ENCODE measurements around the gene CPLX1. TPM values are rescaled to one million over a fixed set of nuclear protein-coding genes. Genes with fewer than 3 reads are reported as not detected.

The CPLX1 gene
- total RNA-seq, 1 donor from 2014 or later, result 115 TPM

DNA sequence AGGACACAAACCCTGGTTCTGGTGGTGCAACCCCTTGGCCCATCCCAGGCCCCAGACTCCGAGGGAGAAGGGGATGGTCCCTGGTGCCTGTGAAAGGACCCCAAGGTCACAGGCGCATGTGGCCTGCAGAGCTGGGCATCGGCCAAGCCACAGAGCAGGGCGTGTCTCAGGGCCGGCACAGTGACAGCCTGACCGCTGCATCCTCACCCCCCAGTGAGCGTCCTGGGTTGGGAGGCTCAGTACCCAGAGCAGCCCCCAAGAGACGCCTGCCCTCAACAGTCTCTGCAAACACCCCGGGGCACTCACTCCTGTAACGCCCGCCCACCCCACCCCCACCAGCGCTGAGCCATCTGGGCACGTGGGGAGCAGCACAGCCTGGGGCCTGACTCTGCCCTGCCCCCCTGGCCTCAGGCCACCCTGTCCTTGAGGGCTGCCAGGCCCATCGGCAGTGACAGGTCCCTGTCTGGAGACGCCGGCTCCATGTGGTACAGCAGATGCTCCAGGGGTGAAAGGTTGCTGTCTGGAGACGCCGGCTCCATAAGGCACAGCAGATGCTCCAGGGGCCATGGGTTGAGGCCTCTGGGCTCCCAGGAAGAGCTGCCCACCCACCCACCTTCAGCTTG, 24.5 kb upstream of the CPLX1 start:
- Mint-ChIP-seq H3K27ac (ENCODE audit: unreplicated experiment) (peak overlapping the region; percentile 25), H3K4me3 (ENCODE audit: unreplicated experiment) (no peak overlapping the region), H3K27me3 (ENCODE audit: unreplicated experiment) (peaks cover 9% of the 10 kb centered on the region), H3K36me3 (ENCODE audit: unreplicated experiment) (peaks cover 4% of the 10 kb centered on the region), H3K4me1 (ENCODE audit: low read depth, unreplicated experiment) (peaks cover 14% of the 10 kb centered on the region), H3K9me3 (ENCODE audit: unreplicated experiment) (peaks cover 16% of the 10 kb centered on the region)
- TF ChIP-seq, protein P1, sequence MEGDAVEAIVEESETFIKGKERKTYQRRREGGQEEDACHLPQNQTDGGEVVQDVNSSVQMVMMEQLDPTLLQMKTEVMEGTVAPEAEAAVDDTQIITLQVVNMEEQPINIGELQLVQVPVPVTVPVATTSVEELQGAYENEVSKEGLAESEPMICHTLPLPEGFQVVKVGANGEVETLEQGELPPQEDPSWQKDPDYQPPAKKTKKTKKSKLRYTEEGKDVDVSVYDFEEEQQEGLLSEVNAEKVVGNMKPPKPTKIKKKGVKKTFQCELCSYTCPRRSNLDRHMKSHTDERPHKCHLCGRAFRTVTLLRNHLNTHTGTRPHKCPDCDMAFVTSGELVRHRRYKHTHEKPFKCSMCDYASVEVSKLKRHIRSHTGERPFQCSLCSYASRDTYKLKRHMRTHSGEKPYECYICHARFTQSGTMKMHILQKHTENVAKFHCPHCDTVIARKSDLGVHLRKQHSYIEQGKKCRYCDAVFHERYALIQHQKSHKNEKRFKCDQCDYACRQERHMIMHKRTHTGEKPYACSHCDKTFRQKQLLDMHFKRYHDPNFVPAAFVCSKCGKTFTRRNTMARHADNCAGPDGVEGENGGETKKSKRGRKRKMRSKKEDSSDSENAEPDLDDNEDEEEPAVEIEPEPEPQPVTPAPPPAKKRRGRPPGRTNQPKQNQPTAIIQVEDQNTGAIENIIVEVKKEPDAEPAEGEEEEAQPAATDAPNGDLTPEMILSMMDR (IDR thresholded peaks at IDR 0.05; ENCODE audit: partially characterized antibody, unreplicated experiment), result no peak
- DNase-seq, result peak; percentile 37

DNA sequence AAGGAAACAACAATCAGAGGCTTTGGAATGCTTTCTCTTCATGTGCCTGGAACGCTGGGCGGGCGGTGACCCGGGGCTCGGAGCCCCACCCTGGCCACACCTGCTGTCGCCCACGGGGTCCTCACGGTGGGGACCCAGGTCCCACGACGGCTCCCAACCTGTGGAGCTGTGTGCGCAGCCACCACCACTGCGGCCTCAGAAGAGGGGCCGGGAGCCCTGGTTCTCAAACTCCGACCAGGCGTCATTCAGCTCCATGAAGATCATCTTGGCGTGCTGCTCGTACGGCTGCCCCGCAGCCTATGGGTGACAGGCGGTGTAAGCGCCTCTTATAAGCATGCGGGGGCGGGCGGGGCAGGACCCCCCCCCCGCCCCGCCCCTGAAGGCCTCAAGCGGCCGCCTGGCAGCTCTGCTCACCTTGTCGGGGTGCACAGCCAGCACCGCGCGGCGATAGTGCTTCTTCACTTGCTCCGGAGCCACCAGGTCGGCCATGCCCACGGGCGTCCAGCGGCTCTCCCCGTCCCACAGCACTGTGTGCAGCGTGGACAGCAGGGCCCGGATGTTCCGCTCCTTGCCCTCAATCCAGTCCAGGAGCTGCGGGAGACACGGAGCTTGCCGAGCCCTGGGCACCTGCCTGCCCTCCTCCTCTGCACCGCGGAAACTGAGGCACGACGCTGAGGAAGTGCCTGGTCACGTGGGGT, 23.7 kb upstream of the CPLX1 start:
- TF ChIP-seq, protein P1 (IDR thresholded peaks at IDR 0.05; ENCODE audit: partially characterized antibody, unreplicated experiment), result no peak
- peaks cover 4% of the 10 kb centered on the region for H3K36me3 Mint-ChIP-seq (ENCODE audit: unreplicated experiment)
- no peak overlapping the region for H3K27ac Mint-ChIP-seq (ENCODE audit: unreplicated experiment)
- no peak overlapping the region for H3K4me3 Mint-ChIP-seq (ENCODE audit: unreplicated experiment)
- peaks cover 14% of the 10 kb centered on the region for H3K4me1 Mint-ChIP-seq (ENCODE audit: low read depth, unreplicated experiment)
- H3K9me3 Mint-ChIP-seq (ENCODE audit: unreplicated experiment), result peaks cover 10% of the 10 kb centered on the region
- DNase-seq, result peak; percentile 18
- peaks cover 9% of the 10 kb centered on the region for H3K27me3 Mint-ChIP-seq (ENCODE audit: unreplicated experiment)

DNA sequence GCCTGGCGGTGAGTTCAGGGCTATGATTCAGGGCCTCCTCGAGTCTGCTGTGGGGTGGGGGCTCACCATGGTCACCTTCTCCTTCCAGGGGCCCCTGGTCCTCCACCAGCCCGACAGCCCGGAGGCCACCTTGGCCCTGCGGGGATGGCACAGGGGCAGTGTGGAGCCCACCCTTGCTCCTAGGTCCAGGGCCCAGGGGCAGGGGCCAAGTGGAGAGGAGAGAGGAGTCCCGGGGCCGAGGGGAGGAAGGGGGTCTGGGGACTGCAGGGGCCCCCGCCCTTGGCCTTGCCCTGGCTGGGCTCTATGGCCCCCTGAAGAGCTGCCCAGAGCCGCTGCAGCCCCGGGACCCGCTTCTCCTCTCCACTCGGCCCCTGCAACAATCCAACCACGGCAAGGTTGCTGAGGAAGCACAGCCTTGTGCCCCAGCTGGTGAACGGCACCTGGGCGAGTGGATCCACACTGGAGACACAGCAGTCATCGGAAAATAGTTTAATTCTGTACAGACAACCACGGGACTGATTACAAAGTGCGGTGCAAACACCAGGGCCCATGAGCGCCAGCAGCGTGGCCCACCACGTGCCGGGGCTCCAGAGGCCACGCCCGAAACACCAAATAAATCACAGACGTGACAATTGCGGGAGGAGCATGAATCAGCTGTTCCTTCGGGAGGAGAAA, 23.0 kb upstream of the CPLX1 start:
- Mint-ChIP-seq H3K27ac (ENCODE audit: unreplicated experiment) (peak overlapping the region; percentile 55), H3K27me3 (ENCODE audit: unreplicated experiment) (peaks cover 11% of the 10 kb centered on the region), H3K4me1 (ENCODE audit: low read depth, unreplicated experiment) (peaks cover 15% of the 10 kb centered on the region), H3K36me3 (ENCODE audit: unreplicated experiment) (peaks cover 9% of the 10 kb centered on the region), H3K4me3 (ENCODE audit: unreplicated experiment) (no peak overlapping the region), H3K9me3 (ENCODE audit: unreplicated experiment) (peaks cover 9% of the 10 kb centered on the region)
- DNase-seq, result peak; percentile 6
- TF ChIP-seq, protein P1 (IDR thresholded peaks at IDR 0.05; ENCODE audit: partially characterized antibody, unreplicated experiment), result no peak

DNA sequence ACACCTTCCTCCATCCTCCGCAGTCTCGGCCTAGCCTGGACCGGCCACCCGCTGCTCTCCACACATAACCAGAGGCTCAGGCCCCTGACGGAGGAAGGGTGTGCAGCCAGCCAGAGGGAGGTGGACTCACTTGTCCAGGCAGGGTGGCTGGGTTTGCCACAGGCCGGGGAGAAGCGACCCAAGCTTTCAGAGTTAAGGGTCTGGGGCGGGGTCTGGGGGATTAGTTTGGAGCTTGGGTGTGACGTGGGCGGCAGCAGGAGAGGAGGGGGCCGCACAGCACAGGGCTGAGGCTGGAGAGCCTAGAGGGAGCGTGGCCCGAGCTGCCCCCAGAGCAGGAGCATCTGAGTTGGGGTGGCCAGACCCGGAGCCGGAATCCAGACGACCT, 22.4 kb upstream of the CPLX1 start:
- Mint-ChIP-seq H3K27me3 (ENCODE audit: unreplicated experiment) (peaks cover 11% of the 10 kb centered on the region), H3K9me3 (ENCODE audit: unreplicated experiment) (peaks cover 9% of the 10 kb centered on the region), H3K4me1 (ENCODE audit: low read depth, unreplicated experiment) (peaks cover 15% of the 10 kb centered on the region), H3K36me3 (ENCODE audit: unreplicated experiment) (peaks cover 9% of the 10 kb centered on the region), H3K4me3 (ENCODE audit: unreplicated experiment) (no peak overlapping the region), H3K27ac (ENCODE audit: unreplicated experiment) (no peak overlapping the region)
- TF ChIP-seq, protein P1 (IDR thresholded peaks at IDR 0.05; ENCODE audit: partially characterized antibody, unreplicated experiment), result no peak
- DNase-seq, result peak; percentile 10

All from glutamatergic neuron (in vitro differentiated cells).